Measurements from ENCODE around the gene KBTBD3.
A peak's percentile ranks its signal among the peaks of the same experiment; 100 is the strongest.

The KBTBD3 gene

GRCh38 chr11:106076919-106077608 is at the start of gene KBTBD3:
Gene KBTBD3, minus strand, starts transcription at chr11:106077347. Its CDS starts 18,250 bp downstream, at chr11:106059097.
- intact Hi-C loops (cut with DNase I), result loop anchor here (1.0 to 10.0 kb wide), 4 partner anchors 55 to 462 kb away; partner anchors contain the start of genes GRIA4 and MSANTD4
- peak; percentile 99 to 100 (median 100) for DNase-seq

- no peak for DNase-seq
- intact Hi-C loops (cut with DNase I), result no loop called here
Observed at GRCh38 chr11:106121570-106122320, 44.6 kb upstream of the KBTBD3 start.

DNA sequence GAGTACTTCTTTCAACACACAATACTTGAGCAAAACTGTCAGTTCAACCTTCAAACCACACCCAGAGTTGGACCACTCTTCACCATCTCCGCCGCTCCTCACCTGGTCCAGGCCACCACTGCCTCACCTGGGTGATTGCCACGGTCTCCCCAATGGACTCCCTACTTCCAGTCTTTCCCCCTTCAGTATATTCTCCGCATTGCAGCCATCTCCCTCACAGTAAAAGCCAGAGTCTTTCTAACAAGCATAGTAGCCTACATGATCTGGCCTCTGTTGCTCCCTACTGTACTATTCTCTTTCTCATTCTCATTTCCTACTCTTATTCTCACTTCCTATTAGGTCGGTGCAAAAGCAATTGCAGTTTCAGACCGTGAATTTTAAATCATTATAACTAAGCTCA is 28.8 kb upstream of the KBTBD3 start:
- DNase-seq, result peak in 1 of 10 donors; percentile 51
- intact Hi-C loops (cut with DNase I), result no loop called here

DNA sequence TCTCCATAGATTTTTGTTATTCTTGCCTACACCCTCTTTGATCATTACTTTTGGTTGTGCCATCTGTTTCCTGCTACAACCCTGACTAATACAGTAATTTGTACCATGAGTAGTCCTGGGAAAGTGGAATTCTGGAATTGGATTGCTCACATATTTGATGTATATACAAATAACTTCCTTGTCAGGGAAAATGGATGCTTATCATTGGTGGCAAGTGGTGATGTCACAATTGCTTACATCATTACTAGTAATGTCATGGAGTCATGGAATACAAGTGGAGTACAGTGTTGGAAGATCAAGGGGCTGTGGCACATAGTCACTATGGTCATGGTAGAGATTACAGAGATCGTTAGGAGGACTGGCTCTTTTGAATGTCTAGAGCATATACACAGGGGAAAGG is 24.7 kb upstream of the KBTBD3 start:
- DNase-seq, result no peak
- intact Hi-C loops (cut with DNase I), result no loop called here

DNA sequence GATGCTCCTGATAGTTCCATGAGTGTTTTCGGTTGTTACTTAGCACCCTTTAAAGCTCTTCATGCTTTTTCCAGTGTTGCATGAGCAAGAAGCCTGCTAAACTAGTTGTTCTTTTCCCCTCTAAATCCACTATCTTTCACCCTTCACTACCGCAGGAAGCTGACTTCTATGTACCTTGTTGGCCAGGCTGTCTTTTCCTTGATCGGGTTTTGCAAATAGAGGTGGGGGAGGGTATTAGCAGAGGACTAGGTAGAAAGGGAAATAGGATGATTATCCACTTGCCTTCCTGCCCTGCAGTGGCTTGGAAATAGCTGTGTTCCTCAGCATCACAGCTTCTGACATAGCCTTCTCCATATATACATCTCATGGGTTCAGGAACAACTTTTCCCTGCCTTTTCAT is 24.2 kb upstream of the KBTBD3 start:
- intact Hi-C loops (cut with DNase I), result no loop called here
- no peak for DNase-seq

GRCh38 chr11:106098893-106099553 is 21.9 kb upstream of the KBTBD3 start:
- intact Hi-C loops (cut with DNase I), result no loop called here
- no peak for DNase-seq

DNA sequence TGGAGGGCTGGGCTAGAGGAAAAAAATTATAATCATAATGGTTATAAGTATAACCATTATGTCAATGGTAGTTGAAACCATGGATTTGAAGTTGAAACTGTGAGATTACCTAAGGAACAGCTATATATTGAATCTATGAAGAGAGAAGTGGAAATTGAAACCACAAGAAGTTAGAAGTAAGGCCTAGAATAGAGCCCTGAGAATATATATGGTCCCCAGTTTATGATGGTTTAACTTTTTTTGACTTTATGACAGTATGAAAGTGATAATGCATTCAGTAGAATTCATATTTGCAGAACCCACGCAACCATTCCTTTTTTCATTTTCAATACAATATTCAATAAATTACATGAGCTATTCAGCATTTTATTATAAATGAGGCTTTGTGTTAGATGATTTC is 15.3 kb upstream of the KBTBD3 start:
- DNase-seq, result no peak
- intact Hi-C loops (cut with DNase I), result no loop called here

- intact Hi-C loops (cut with DNase I), result no loop called here
- no peak for DNase-seq
Observed at GRCh38 chr11:106091480-106092123, 14.5 kb upstream of the KBTBD3 start.

GRCh38 chr11:106088896-106089295 is 11.7 kb upstream of the KBTBD3 start:
- no peak for DNase-seq
- intact Hi-C loops (cut with DNase I), result loop anchor here (5.0 to 10.0 kb wide), 2 partner anchors 928 to 1366 kb away; partner anchors contain the start of genes CWF19L2 and GUCY1A2

DNA sequence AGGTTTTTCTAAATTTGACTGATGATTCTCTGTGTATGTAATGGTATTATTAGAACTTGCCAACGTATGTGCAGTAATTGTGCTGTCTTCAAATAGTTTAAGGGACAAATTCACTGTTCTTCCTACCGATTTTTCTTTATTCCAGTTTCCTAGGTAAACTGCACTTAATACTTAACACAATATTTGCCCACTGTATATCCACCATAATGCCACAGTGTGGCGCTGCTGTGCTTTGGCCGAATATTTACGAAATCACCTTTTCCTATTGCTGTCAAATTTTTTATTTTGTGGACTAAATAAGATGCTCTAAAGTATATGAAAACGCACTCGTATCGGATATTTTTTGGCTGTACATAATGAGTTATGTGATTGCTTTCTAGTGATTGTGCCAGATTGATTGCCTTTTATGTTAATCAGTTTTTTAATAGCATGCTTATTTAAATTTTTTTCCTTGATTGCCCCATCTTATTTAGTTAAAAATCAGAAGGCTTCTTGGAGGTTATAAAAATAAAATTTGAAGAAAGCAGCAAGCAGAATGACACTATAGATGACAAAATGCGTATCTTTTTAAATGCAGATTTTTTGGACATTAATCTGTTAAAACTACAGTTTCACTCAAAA is 10.8 kb upstream of the KBTBD3 start:
- peak in 9 of 10 donors; percentile 38 to 92 (median 60) for DNase-seq
- intact Hi-C loops (cut with DNase I), result loop anchor here (5.0 to 10.0 kb wide), 2 partner anchors 929 to 1367 kb away; partner anchors contain the start of genes CWF19L2 and GUCY1A2

- DNase-seq, result no peak
- intact Hi-C loops (cut with DNase I), result loop anchor here (5.0 to 10.0 kb wide), 2 partner anchors 930 to 1368 kb away; partner anchors contain the start of genes CWF19L2 and GUCY1A2
Observed at GRCh38 chr11:106086850-106087249, 9.7 kb upstream of the KBTBD3 start.

DNA sequence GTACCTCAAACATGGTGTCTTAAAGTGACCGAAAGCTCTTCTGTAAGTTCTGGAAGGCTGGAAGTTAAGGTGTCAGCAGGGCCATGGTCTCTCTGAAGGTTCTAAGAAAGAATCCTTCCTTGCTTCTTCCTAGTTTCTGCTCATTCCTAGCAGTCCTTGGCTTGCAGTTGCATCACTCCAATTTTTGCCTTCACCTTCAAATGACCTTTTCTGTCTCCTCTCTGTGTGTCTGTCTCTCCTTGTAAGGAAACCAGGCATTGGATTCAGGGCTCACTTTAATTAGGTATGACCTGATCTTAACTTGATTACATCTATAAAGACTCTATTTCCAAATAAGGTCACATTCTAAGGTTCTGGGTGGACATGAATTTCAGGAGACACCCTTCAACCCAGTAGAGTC is 9.0 kb upstream of the KBTBD3 start:
- intact Hi-C loops (cut with DNase I), result loop anchor here (5.0 to 10.0 kb wide), 2 partner anchors 931 to 1369 kb away; partner anchors contain the start of genes CWF19L2 and GUCY1A2
- DNase-seq, result no peak

GRCh38 chr11:106082096-106082495 is 4.9 kb upstream of the KBTBD3 start:
- DNase-seq, result no peak
- intact Hi-C loops (cut with DNase I), result loop anchor here (10.0 kb wide), 1 partner anchor 1373 kb away; the partner anchor contains the start of gene CWF19L2

- intact Hi-C loops (cut with DNase I), result loop anchor here (1.0 to 10.0 kb wide), 4 partner anchors 56 to 463 kb away; partner anchors contain the start of genes GRIA4 and MSANTD4
- DNase-seq, result peak in 5 of 10 donors; percentile 33 to 89 (median 78)
Observed at GRCh38 chr11:106077609-106078455, 685 bp upstream of the KBTBD3 start, which contains the start of gene AASDHPPT. Gene AASDHPPT, plus strand, starts transcription at chr11:106077662. Its CDS starts 49 bp downstream, at chr11:106077711.

- intact Hi-C loops (cut with DNase I), result loop anchor here (10.0 kb wide), 3 partner anchors 132 to 462 kb away; partner anchors contain the start of gene GRIA4
- DNase-seq, result peak in 4 of 10 donors; percentile 9 to 80 (median 15)
Observed at GRCh38 chr11:106076171-106076918, 802 bp downstream of the KBTBD3 start.

DNA sequence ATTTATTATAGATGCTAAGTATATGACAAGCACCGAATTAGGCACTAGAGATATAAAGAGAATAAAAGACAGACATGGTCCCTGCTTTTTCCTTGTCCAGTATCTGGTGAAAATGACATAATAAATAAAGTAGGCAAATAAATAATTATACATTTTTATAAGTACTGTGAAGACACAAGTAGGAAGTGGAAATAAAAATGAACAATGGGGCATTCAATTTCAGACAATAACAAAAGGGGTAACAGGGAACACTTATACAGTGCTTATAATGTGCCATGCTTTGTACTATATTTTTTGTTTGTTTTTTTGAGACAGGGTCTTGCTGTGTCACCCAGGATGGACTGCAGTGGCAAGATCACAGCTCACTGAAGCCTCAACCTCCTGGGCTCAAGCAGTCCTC is 4.3 kb downstream of the KBTBD3 start:
- no peak for DNase-seq
- intact Hi-C loops (cut with DNase I), result loop anchor here (10.0 kb wide), 3 partner anchors 128 to 458 kb away; partner anchors contain the start of gene GRIA4

GRCh38 chr11:106070606-106071005 is 6.5 kb downstream of the KBTBD3 start:
- no peak for DNase-seq

DNA sequence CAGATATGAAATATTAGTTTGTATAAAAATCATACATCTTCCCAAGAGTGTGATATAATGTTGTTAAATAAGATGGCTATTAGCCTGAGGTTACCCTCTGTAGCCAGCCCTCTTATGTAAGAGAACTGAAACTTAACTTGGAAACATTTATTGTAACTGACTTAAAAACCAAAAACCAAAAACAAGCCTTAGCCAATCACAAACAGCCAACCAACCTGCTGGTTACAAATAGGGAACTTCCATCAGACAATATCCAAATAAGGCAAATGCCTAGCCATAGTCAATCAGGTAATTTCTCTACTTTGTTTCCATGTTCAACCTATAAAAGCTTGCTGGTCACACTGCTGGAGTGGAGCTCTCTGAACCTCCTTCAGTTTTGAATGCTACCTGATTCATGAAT is 14.1 kb downstream of the KBTBD3 start:
- no peak for DNase-seq
- intact Hi-C loops (cut with DNase I), result no loop called here

More at GRCh38 chr11:106070606-106071005, 6.5 kb downstream of the KBTBD3 start:
- intact Hi-C loops (cut with DNase I), result loop anchor here (10.0 kb wide), 3 partner anchors 126 to 456 kb away; partner anchors contain the start of gene GRIA4
